Subcutaneous adipose tissue (tissue), 4 donors: ENCODE results near the gene GID8. TPM values are rescaled to one million over a fixed set of nuclear protein-coding genes. Genes with fewer than 3 reads are reported as not detected.

ENCODE experiments used
- CTCF ChIP-seq: fragments of 450-650 bp; IDR thresholded peaks from one replicate; pipeline ENCODE4 v1.5.1; 2016; ENCODE audit warnings: low read depth, mild to moderate bottlenecking, control low read depth, antibody characterized with exemption, moderate library complexity
- total RNA-seq, 4 donors: library from RNA; depleted of rRNA; stranded (reverse); fragments of >200 nt; gene quantifications; one replicate each; pipeline ENCODE4 v1.1.0, GENCODE V29; 2016

The GID8 gene
- total RNA-seq, 4 donors from 2014 or later, result 15.3 to 32.2 (median 23.6) TPM

- TF ChIP-seq CTCF, result no peak
Observed at GRCh38 chr20:62958388-62959100, 20.6 kb downstream of the GID8 start.

DNA sequence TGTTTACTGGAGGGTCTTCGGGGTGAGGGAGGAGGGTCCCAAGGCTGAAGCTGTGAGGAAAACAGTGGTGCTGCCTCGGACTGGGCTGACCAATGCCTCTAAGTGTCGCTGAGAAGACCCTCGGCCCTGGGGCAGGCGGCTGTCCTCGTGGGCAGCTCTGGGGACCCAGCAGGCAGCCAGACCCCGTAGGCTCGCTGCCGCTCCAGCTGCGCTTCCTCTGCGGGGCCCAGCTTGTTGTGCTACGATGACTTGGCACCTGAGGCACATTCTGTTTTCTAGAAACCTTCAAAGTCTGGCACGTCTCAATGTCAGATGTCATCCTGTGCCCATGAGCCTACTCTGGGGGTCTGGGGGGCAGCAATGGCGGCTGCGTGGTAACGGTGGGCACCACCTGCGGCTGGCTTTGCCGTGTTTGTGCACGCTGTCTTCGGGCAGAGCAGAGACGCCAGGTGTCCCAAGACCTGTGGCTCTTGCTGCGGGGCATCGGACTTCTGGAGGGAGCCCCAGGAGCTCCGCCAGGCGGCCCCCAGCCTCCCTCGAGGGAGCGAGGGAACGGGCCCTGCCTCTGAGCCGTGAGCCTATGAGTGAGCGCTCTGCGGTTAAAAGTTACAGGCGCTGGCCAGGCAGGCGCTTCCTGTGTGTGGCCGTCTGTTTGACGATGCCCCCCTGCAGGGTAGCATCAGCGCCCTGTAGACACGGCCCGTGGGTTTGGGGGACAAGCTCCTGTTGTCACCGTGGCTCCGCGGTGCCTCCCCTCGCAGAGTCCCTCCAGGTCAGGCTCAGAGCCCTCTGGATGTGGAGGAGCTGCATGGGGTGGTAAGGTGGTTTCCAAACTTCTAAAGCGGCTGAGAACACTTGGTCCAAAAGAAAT lies 21.4 kb downstream of the GID8 start:
- no peak for TF ChIP-seq CTCF

DNA sequence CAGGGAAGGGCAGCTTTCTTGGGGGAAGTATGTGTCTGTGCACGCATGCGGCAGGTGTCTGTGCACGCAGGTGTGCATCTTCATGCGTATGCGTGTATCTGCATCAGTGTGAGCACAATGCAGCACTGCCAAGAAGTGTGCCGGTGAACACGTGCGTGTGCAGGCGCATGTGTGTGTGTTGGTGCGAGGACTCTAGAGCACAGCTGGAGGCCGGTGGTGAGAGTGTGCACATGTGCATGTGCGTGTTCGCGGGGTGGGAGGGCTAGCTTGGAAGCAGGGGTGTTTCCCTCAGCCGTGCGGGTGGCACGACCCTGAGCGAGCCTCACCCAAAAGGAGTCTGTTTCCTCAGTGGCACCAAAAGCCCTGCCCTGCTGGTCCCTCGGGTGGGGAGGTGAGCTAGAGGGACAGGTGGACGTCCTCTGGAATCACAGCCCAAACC lies 22.1 kb downstream of the GID8 start:
- TF ChIP-seq CTCF, result no peak

DNA sequence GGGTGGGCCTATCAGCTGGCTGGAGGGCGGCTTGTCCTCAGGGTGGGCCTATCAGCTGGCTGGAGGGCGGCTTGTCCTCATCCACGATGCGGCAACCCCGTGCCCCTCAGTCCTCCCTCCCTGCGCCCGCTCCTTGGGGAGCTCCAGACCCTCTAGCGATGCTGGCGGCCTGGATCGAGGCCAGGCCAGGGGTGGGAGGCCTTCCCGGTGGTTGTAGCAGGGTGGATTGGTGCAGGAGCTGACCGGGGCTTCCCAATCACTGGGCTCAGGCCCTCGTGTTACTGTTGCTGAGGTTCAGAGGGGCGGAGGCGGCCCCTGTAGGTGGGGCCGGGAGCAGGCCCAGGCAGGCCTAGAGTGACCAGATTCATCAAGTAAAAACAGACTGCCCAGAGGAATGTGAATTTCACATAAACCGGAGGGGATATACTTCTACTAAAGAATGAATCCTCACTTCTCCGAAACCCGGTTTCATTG lies 23.4 kb downstream of the GID8 start:
- TF ChIP-seq CTCF, result no peak

DNA sequence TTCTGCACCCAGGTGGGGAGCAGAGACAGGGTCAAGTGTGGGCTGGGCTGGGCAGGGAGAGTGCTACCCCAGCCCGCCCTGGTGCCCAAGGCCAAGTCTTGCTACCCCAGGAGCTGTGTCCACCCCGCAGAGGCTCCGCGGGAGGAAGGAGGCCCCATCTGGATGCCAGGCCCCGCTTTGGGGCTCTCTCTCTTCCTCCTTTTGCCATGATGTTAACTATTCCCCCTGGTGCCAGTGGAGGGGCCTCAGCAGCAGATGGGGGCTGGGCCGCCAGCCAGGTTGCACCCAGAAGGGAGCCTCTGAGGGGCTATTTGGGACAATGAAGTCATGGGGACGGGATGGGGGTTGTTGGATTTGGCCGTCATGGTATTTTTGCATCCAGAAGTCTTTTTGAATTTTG lies 23.9 kb downstream of the GID8 start:
- no peak for TF ChIP-seq CTCF

GRCh38 chr20:62962221-62962879 lies 24.4 kb downstream of the GID8 start:
- no peak for TF ChIP-seq CTCF
